Mesodermal cell (in vitro differentiated cells): Measurements from ENCODE around the gene TNFRSF6B.

ENCODE experiments used
- H3K27ac ChIP-seq: 2 replicates; pipeline ENCODE4 v1.7.0; 2013; ENCODE audit warnings: mild to moderate bottlenecking, low read depth, low read length, moderate library complexity; ENCODE audit not compliant: severe bottlenecking
- H3K36me3 ChIP-seq: 2 replicates; pipeline ENCODE4 v1.7.1; 2013; ENCODE audit warnings: mild to moderate bottlenecking, low read length, moderate library complexity; ENCODE audit not compliant: control insufficient read depth, insufficient read depth
- H3K4me1 ChIP-seq: one replicate; pipeline ENCODE4 v1.7.1; 2013; ENCODE audit warnings: mild to moderate bottlenecking, low read length; ENCODE audit not compliant: insufficient read depth, control insufficient read depth, poor library complexity, severe bottlenecking
- H3K4me3 ChIP-seq: 2 replicates; pipeline ENCODE4 v1.7.0; 2013; ENCODE audit warnings: low read length, control low read depth, mild to moderate bottlenecking; ENCODE audit not compliant: insufficient read depth, poor library complexity, severe bottlenecking; ENCODE audit errors: extremely low read depth
- H3K9me3 ChIP-seq: 2 replicates; pipeline ENCODE4 v1.7.1; 2013; ENCODE audit warnings: mild to moderate bottlenecking, low read length, moderate library complexity; ENCODE audit not compliant: control insufficient read depth
- WGBS, 2 experiments: methylation state at CpG; one replicate each; pipeline ENCODE4 v1.1.5; 2013; ENCODE audit warnings: missing lambda C conversion rate in 2 of 2; ENCODE audit not compliant: insufficient coverage in 2 of 2; 5-methylcytosine and 5-hydroxymethylcytosine counted together

The TNFRSF6B gene

DNA sequence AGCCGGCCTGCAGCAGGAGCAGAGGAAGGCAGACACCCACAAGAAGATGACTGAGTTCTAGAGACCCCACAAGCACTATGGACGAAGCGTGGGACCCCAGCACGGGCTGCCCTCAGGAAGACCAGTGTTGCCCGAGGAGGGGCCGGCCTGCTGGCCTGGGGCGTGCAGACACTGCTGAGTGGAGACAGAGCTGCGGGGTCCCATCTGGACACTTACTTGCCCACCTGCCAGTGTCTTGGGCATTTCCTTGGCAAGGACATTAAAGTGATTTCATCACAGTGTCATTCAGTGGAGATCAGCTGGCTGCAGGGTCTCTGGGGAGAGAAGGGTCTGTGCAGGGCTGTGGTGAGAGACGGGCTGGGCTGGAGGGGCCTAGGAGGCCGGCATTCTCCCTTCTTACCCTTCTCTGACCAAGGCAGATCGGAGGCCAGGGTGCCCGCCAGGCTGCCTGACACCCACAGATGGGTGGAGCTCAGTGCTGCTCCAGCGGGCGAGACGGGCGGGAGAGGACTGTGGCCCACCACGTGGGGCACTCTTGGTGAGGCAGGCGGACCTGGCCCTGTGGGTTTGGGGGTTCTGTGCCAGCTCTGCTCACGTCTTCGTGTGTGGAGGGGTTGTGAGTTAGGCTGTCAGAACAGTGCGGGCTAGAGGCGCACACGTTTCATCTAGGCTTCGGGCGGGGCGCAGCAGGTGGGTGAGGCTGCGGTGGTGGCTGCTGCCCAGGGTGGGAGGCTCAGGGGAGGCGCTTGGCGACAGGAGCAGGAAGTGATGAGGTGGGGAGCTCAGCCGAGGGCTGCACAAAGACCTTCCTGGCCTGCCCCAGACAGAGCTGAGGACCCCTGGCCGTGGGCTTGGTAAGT, 39.6 kb downstream of the TNFRSF6B start, which contains the start of gene LIME1:
Gene LIME1, plus strand, starts transcription at position 806 of the 860 bp plus-strand sequence. CDS start 886 bp downstream, outside the sequence.
- Histone ChIP-seq H3K27ac (no peak within 1 kb of the TSS), H3K36me3 (peaks cover 45% of the 10 kb centered on the region), H3K4me3 (no peak within 1 kb of the TSS), H3K9me3 (no peaks in the 10 kb centered on the region), H3K4me1 (peaks cover 11% of the 10 kb centered on the region)
- 95% methylated on average over 28 of the region's 31 CpGs for WGBS, 2 experiments

DNA sequence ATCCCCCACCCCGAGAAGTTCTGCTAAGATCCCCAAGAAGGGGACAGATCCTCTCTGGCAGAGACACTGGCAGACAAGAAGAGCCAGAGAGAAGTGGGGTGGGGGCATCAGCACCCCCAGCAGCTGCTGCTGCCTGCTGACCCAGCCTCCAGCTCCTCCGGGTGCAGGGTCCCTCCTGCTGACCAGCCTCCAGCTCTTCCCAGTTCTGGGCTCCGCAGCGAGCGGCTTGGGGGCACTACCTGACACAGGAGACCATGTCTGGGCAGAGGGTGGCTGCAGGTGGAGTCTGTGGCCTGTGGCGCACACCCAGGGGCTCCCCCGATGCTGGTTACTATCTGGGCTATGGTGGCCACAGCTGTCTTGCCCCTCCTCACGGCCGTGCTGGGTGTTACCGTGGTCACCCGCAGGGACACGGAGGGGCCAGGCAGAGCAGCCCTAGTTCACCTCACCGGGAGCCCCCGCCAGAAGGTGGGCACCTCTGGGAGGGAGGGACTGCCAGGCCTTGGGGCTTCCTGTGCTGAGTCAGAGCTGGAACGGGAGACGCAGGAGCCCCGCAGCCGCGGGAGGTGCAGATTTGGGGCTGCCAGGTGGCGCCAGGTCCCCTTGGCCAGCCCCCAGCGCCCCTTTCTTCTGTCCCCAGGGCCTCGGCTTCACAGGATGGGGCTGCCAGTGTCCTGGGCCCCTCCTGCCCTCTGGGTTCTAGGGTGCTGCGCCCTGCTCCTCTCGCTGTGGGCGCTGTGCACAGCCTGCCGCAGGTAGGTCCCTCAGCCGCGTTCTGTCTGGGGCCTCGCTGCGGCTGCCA, 40.6 kb downstream of the TNFRSF6B start:
- H3K9me3 ChIP-seq: no peaks in the 10 kb centered on the region
- WGBS, 2 experiments: 54 to 64% methylated on average over 27 to 30 of the region's 30 CpGs
- peaks cover 18% of the 10 kb centered on the region for H3K4me1 ChIP-seq
- H3K4me3 ChIP-seq: no peak overlapping the region
- no peak overlapping the region for H3K27ac ChIP-seq
- peaks cover 46% of the 10 kb centered on the region for H3K36me3 ChIP-seq

DNA sequence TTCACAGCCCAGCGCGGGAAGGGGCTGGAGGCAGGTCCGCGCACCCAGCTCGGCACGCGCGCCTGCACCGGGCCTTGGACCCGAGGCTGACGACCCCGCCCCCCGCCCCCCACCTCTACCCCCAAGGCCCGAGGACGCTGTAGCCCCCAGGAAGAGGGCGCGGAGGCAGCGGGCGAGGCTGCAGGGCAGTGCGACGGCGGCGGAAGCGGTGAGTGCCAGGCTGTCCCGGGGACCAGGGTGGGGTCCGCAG, 41.2 kb downstream of the TNFRSF6B start:
- H3K4me1 ChIP-seq: peaks cover 18% of the 10 kb centered on the region
- H3K4me3 ChIP-seq: no peak overlapping the region
- WGBS, 2 experiments: 27 to 45% methylated on average over 12 to 14 of the region's 26 CpGs
- H3K36me3 ChIP-seq: peaks cover 50% of the 10 kb centered on the region
- H3K9me3 ChIP-seq: no peaks in the 10 kb centered on the region
- H3K27ac ChIP-seq: no peak overlapping the region

DNA sequence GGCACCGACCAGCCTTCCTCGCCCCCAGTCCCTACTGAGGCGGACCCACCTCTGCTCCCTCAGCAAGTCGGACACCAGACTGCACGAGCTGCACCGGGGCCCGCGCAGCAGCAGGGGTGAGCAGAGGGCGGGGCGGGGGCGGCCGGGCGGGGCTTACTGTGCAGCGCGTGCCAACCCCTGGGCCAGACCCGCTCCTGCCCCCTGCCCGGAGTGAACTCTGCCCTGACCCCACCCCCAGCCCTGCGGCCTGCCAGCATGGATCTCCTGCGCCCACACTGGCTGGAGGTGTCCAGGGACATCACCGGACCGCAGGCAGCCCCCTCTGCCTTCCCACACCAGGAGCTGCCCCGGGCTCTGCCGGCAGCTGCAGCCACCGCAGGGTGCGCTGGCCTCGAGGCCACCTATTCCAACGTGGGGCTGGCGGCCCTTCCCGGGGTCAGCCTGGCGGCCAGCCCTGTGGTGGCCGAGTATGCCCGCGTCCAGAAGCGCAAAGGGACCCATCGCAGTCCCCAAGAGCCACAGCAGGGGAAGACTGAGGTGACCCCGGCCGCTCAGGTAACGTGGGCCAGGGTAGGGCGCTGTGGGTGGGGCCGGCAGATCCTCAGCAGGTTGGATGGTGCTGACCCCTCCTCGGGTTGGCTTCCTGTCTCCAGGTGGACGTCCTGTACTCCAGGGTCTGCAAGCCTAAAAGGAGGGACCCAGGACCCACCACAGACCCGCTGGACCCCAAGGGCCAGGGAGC, 41.7 kb downstream of the TNFRSF6B start:
- Histone ChIP-seq H3K4me3 (no peak overlapping the region), H3K36me3 (peaks cover 50% of the 10 kb centered on the region), H3K9me3 (no peaks in the 10 kb centered on the region), H3K4me1 (peaks cover 18% of the 10 kb centered on the region), H3K27ac (no peak overlapping the region)
- 54 to 56% methylated on average over 28 to 29 of the region's 43 CpGs for WGBS, 2 experiments

DNA sequence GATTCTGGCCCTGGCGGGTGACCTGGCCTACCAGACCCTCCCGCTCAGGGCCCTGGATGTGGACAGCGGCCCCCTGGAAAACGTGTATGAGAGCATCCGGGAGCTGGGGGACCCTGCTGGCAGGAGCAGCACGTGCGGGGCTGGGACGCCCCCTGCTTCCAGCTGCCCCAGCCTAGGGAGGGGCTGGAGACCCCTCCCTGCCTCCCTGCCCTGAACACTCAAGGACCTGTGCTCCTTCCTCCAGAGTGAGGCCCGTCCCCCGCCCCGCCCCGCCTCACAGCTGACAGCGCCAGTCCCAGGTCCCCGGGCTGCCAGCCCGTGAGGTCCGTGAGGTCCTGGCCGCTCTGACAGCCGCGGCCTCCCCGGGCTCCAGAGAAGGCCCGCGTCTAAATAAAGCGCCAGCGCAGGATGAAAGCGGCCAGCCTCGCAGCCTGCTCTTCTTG, 42.3 kb downstream of the TNFRSF6B start:
- Histone ChIP-seq H3K36me3 (peaks cover 50% of the 10 kb centered on the region), H3K4me3 (peak overlapping the region; percentile 34), H3K27ac (peak overlapping the region; percentile 72), H3K9me3 (no peaks in the 10 kb centered on the region), H3K4me1 (peaks cover 18% of the 10 kb centered on the region)
- 25 to 28% methylated on average over 21 to 22 of the region's 26 CpGs for WGBS, 2 experiments

DNA sequence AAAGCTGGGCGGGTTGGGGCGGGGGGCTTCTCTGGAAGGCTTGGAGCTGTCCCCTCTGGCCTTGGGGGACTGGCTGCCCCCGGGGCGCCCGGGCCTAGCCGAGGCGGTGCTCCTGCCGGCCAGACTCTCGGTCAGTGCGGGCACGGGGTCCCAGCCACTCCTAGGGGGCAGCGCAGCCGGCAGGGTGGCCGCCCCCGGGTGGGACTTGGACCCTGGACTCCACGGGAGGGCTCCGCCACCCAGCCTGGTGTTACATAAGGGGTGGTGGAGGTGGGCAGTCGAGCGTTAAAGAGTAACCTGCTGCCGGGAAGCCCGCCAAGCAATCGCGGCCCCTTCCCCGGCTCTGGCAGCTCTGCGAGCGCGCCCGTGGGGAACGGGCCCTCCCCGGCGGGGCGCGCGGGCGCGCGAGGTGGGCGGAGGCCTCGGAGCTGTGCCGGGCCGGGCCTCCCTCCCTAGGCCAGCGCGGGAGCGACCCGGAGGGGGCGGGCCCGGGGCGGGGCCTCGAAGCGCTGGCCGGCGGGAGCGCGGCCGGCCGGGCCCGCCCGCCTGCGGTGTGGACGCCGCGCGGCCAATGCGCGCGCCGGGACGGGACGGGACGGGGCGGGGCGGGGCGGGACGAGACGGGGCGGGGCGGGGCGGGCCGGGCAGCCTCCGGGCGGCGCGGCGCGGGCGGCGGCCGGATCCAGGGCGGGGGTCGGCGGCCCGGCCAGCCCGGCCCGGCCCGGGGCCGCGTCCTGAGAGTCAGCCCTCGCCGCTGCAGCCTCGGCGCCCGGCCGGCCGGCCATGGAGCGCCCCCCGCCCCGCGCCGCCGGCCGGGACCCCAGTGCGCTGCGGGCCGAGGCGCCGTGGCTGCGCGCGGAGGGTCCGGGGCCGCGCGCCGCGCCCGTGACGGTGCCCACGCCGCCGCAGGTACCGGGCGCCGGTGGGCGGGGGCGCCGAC, 42.9 kb downstream of the TNFRSF6B start, which contains the start of gene SLC2A4RG:
Gene SLC2A4RG, plus strand, starts transcription at position 647 of the 940 bp plus-strand sequence. Its CDS starts 137 bp downstream, at position 784.
- H3K36me3 ChIP-seq: peaks cover 46% of the 10 kb centered on the region

DNA sequence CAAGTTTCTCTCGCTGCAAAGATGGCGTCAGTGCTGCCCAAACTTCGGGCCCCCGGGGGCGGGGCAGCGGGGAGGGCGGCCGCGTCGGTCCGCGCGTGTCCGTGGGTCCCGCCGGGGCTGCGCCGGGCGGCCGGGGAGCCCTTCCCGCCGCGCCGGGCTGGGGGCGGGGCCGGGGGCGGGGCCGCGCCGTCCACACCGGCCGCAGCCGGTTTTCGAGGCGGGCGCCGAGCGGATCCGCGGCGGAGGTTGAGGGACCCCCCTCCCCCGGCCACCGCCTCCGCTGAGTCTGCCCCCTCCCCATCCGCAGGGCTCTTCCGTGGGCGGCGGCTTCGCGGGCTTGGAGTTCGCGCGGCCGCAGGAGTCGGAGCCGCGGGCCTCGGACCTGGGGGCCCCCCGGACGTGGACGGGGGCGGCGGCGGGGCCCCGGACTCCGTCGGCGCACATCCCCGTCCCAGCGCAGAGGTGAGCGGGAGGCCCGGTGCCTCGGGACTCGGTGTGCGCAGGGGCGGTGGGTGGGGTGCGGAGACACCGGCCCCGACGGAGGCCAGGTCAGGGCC, 43.7 kb downstream of the TNFRSF6B start:
- no peaks in the 10 kb centered on the region for H3K9me3 ChIP-seq
- H3K36me3 ChIP-seq: peaks cover 44% of the 10 kb centered on the region
- H3K4me3 ChIP-seq: peak overlapping the region; percentile 64
- WGBS, 2 experiments: 0 to 1% methylated on average over 32 to 52 of the region's 80 CpGs
- H3K27ac ChIP-seq: peak overlapping the region; percentile 87
- peaks cover 18% of the 10 kb centered on the region for H3K4me1 ChIP-seq

More for the DNA sequence above, 42.9 kb downstream of the TNFRSF6B start, which contains the start of gene SLC2A4RG:
- no peaks in the 10 kb centered on the region for H3K9me3 ChIP-seq
- peak within 1 kb of the TSS; percentile 64 for H3K4me3 ChIP-seq
- WGBS, 2 experiments: 1 to 2% methylated on average over 54 to 96 of the region's 136 CpGs
- H3K27ac ChIP-seq: peak within 1 kb of the TSS; percentile 87
- H3K4me1 ChIP-seq: peaks cover 18% of the 10 kb centered on the region

DNA sequence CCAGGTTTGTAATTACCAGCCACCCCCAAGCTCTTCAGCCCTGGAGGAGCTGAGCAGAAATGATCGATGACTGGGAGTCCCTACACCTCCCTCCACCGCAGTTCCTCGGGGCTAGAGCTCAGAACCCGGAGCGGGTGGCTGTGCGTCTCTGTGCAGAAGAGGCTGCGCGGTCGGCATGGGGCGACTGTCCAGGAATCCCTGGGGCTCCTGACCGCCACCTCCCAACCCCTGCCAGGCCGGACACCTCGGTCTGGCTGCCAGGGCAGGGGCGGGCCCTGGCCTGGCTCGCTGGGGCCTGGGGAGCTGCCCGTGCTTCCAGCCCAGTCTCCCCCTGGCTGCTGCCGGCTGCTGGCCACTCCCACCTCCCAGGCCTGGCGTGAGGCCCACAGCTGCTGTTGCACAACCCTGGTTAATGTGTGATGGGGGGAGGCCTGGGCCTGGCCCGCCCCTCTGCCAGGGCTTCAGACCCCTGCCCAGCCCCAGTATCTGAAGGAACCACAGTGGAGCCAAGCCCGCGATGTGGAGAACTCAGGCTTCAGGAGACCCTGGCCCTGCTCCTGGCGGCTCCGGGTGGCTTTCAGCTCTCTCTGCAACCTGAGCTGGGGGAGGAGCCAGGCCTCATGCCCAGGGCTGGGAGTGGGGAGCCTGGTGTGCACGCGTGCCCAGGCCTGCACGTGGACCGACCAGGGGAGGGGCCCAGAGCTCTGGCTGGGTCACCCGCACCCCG, 44.3 kb downstream of the TNFRSF6B start:
- peaks cover 18% of the 10 kb centered on the region for H3K4me1 ChIP-seq
- 3 to 6% methylated on average over 17 to 19 of the region's 29 CpGs for WGBS, 2 experiments
- H3K9me3 ChIP-seq: no peaks in the 10 kb centered on the region
- H3K36me3 ChIP-seq: peaks cover 44% of the 10 kb centered on the region
- peak overlapping the region; percentile 87 for H3K27ac ChIP-seq
- peak overlapping the region; percentile 64 for H3K4me3 ChIP-seq

DNA sequence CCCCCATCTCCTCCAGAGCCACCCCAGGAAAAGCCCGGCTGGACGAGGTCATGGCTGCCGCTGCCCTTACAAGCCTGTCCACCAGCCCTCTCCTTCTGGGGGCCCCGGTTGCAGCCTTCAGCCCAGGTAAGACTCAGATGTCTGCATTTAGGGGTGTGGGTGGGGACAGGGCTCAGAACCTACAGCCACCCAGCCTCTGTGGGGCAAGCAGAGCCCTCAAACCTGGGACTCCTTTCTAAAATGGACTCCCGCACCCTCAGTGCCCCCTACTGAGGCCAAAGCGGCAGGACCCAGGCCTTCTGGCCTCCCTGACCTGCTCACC, 44.9 kb downstream of the TNFRSF6B start:
- WGBS, 2 experiments: 59 to 66% methylated on average over 4 to 5 of the region's 6 CpGs
- Histone ChIP-seq H3K4me3 (peak overlapping the region; percentile 64), H3K9me3 (no peaks in the 10 kb centered on the region), H3K27ac (peak overlapping the region; percentile 87), H3K36me3 (peaks cover 45% of the 10 kb centered on the region), H3K4me1 (peaks cover 18% of the 10 kb centered on the region)
